ENCODE data around the gene MED27.

DNA sequence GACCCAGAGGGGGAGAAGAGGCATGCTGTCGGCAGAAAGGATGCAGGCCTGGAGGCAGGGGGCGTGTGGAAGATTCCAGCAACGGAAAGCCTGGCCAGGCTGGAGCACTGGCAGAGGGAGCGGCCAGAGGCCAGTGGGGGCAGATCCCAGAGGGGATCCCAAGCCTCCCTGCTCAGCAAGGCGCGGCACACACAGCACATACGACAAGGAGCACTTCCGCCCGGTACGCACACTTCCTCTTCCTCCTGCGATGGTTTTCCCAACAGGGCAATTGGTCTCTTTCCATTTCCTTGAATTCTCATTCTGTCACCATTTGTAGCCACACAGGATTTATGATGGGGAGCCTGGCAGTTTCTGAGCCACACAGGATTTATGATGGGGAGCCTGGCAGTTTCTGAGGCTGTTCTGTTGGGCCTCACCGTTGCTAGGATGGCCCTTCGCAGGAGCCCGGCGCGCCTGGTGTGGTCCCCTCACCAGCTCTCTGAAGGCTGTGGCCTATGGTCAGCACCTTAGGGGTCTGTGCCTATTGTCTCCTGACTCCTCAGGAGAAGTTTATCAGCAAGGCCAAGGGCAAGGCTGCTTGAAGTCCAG is 216.3 kb downstream of the MED27 start:
- TF ChIP-seq, protein P1, sequence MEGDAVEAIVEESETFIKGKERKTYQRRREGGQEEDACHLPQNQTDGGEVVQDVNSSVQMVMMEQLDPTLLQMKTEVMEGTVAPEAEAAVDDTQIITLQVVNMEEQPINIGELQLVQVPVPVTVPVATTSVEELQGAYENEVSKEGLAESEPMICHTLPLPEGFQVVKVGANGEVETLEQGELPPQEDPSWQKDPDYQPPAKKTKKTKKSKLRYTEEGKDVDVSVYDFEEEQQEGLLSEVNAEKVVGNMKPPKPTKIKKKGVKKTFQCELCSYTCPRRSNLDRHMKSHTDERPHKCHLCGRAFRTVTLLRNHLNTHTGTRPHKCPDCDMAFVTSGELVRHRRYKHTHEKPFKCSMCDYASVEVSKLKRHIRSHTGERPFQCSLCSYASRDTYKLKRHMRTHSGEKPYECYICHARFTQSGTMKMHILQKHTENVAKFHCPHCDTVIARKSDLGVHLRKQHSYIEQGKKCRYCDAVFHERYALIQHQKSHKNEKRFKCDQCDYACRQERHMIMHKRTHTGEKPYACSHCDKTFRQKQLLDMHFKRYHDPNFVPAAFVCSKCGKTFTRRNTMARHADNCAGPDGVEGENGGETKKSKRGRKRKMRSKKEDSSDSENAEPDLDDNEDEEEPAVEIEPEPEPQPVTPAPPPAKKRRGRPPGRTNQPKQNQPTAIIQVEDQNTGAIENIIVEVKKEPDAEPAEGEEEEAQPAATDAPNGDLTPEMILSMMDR (conservative IDR thresholded peaks at IDR 0.05 in 1 of 2, IDR thresholded peaks at IDR 0.05 in 1 of 2; ENCODE audit: low read depth in 1 of 2, low read length in 2 of 2): no peak
- TF ChIP-seq EZH2 (IDR thresholded peaks at IDR 0.05; ENCODE audit: low read length, missing control alignments): no peak
